ENCODE data around the gene ZNF324B.
"Not testable (repeated sequence)": the region's sequence is repeated elsewhere in the genome, so short reads cannot be mapped to it uniquely, and the experiment has no call there.

Gene ZNF324B

DNA sequence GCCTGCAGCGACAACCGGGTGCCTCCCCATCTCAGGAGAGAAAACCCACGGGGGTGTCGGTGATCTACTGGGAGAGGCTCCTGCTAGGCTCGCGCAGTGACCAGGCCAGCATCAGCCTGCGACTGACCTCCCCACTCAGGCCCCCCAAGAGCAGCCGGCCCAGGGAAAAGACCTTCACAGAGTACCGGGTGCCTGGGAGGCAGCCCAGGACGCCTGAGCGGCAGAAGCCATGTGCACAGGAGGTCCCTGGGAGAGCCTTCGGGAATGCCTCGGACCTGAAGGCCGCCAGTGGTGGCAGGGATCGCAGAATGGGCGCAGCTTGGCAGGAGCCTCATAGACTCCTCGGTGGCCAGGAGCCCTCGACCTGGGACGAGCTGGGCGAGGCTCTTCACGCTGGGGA lies 3.9 kb downstream of the ZNF324B start:
- DNase-seq: no peak

DNA sequence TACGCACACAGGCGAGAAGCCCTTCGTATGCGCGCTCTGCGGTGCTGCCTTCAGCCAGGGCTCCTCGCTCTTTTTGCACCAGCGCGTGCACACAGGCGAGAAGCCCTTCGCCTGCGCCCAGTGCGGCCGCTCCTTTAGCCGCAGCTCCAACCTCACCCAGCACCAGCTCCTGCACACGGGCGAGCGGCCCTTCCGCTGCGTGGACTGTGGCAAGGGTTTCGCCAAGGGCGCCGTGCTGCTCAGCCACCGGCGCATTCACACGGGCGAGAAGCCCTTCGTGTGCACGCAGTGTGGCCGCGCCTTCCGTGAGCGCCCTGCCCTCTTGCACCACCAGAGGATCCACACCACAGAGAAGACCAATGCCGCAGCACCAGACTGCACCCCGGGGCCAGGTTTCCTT lies 4.7 kb downstream of the ZNF324B start:
- no peak for DNase-seq

DNA sequence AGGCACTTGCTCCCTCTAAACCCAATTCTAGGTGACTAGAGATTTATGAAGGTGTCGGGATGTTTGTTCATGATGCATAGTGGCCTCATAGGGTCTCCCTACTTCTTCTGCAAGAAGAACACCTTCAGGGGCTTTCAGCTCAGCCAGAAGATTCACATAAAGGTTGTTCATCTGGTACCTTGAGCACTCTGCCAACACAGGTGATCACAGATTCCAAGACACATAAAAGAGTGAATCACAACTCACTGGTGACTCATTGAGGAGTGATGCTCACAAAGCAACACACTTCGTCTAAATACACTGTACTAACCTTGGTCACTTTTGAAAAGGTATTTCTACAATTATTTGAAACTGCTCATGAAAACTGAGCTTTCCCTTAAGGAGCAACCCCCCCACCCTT lies 8.6 kb downstream of the ZNF324B start:
- no peak for DNase-seq

DNA sequence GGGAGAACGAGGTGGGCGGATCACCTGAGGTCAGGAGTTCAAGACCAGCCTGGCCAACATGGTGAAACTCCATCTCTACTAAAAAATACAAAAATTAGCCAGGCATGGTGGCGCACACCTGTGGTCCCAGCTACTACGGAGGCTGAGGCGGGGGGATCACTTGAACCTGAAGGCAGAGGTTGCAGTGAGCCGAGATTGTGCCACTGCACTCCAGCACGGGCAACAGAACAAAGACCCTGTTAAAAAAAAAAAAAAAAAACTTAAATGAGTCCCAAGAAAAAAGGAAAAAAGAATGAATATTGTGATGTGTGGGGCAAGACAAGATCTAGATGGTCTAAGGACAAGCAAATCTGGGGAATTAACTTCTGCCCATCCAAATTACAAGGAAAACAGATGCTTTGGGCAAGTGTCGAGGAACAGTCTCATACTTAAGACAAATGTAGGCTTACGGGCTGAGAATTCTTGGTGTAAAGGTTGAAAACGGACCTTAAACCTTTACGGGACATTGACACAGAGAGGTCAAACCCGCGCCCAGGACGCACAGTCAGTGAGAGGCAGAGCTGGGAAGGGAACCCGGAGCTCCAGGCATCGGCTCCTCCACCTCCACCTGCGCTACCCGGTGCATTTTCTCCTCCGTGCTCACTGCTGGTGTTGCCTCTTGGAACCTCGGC lies 14.8 kb downstream of the ZNF324B start:
- no peak for DNase-seq

DNA sequence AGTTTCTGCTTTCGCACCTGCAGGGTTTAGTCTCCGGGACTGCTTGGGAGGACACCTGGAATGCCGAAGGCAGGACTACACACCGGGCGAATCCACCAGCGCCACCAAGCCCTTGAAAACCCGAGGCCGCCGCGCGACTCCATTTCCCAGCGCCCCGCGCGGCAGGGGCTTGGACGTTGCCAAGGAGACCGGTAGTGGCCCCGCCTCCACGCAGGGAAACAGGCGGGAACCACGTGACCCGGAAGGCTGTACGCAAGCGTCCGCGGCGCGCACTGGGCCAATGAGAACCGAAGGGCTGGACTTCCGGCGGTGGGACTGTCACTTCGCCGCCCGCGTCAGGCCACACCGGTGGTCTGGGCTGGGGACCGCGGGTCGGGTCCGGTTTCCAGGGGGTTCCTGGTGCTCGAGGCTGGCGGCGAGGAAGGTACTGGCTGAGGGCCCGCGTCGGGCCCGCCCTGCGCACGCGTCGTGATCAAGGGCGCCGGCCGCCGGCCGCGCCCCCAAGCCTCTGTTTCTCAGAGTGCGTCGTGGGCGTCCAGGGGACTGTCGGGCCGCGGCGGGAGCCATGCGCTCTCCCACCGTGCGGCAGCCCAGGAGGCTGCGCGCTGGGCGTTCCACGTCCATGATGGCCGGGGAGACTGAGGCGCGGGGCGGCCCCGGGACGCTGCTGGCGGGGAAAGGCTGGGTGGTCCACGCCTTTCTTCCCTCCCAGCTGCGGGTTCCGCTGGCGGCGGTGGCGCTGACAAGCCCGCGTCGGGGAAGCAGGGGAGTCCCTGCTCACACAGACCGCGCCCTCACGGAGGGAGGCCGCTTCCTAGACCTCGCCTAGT lies 15.6 kb downstream of the ZNF324B start, which contains the start of gene ZNF324:
ZNF324 (plus strand) TSS at position 321 of the 830 bp plus-strand sequence. CDS start 2,106 bp downstream, outside the sequence.
- DNase-seq: peak; percentile 95

DNA sequence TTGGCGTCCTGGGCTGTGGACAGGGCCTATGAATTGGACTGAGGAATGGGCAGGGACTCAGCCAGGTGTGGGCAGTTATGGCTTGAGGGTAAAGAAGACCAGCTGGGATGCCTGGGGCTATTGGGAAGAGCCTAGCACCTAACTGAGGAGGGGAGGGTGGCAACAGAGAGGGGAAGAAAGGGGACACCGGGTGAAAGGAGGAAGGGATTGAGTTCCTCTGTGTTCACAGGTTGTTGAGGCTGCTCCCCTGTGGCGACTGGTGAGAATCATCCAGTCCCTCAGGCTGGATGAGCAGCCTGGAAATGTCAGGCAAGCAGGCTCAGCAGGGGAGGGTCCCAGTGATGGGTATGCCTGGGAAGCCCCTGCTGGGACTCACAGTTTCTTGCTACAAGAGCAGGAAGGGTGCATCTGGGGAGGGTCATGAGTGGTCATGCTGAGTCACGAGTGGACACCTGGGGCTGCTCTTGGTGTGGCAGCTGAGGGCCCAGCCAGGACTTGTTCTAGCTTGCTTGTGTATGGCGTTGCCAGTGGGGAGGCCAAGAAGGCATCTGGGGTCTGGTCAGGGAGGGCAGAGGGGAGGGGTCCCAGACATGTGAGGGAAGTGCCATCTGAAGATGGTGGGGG lies 16.9 kb downstream of the ZNF324B start:
- DNase-seq: no peak

DNA sequence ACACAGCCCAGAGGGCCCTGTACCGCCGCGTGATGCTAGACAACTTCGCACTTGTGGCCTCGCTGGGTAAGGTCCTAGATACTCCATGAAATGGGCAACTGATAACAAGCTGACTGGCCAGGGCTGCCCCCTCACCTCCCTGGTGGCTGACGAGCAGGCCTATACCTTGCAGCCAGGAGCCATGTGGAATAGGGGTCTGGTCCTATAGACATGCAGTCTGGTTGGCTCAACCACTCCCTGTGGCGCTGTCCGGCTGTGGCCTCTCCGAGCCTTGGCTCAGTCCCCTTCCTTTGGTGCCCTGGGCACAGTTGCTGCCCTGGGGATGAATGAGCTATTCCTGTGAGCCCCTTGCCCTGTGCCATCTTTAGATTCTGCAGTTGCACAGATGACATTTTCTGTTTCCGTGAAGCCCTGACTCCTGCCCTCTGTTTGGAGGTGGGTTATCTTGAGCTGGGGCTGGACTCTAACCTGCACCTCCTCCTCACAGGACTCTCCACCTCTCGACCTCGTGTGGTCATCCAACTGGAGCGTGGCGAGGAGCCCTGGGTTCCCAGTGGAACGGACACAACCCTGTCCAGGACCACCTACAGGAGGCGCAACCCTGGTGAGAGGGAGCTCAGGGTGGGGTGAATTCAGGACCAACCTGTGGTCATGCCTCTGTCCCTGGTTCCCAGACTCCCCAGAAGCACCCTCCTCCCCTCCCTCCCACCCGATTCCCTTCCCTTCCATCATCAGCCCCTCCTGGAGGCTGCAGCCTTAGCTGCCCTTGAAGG lies 18.0 kb downstream of the ZNF324B start:
- DNase-seq: no peak

DNA sequence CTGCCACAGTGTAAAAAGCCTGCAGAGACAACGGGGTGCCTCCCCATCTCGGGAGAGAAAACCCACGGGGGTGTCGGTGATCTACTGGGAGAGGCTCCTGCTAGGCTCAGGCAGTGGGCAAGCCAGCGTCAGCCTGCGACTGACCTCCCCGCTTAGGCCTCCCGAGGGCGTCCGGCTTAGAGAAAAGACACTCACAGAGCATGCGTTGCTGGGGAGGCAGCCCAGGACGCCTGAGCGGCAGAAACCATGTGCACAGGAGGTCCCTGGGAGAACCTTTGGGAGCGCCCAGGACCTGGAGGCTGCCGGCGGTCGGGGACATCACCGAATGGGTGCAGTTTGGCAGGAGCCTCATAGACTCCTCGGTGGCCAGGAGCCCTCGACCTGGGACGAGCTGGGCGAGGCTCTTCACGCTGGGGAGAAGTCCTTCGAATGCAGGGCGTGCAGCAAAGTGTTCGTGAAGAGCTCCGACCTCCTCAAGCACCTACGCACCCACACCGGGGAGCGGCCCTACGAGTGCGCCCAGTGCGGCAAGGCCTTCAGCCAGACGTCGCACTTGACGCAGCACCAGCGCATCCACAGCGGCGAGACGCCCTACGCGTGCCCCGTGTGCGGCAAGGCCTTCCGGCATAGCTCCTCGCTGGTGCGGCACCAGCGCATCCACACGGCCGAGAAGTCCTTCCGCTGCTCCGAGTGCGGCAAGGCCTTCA lies 19.6 kb downstream of the ZNF324B start:
- not testable (repeated sequence) for DNase-seq

DNA sequence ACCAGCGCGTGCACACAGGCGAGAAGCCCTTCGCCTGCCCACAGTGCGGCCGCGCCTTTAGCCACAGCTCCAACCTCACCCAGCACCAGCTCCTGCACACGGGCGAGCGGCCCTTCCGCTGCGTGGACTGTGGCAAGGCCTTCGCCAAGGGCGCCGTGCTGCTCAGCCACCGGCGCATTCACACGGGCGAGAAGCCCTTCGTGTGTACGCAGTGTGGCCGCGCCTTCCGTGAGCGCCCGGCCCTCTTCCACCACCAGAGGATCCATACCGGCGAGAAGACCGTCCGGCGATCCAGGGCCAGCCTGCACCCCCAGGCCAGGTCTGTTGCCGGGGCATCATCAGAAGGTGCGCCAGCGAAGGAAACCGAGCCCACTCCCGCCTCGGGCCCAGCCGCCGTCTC lies 20.3 kb downstream of the ZNF324B start:
- DNase-seq: no peak

DNA sequence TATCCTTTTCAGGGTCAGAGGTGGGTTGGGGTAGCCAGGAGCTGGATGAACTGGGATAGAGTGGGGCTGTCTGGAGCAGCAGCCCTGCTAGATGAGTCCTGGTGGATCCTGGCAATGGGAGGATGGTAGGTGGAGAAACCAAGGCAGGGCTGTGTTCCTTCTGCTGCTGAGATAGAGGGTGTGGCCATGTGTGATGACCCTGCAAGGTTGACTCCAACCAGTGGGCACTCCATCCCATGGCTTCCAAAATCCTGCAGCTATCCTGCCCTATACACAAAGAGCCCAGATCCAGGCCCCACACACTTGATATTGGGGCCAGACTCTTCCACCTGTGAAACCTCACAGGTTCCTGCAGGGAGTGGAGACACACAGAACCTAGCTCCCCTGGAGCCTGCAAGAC lies 22.4 kb downstream of the ZNF324B start:
- no peak for DNase-seq

DNA sequence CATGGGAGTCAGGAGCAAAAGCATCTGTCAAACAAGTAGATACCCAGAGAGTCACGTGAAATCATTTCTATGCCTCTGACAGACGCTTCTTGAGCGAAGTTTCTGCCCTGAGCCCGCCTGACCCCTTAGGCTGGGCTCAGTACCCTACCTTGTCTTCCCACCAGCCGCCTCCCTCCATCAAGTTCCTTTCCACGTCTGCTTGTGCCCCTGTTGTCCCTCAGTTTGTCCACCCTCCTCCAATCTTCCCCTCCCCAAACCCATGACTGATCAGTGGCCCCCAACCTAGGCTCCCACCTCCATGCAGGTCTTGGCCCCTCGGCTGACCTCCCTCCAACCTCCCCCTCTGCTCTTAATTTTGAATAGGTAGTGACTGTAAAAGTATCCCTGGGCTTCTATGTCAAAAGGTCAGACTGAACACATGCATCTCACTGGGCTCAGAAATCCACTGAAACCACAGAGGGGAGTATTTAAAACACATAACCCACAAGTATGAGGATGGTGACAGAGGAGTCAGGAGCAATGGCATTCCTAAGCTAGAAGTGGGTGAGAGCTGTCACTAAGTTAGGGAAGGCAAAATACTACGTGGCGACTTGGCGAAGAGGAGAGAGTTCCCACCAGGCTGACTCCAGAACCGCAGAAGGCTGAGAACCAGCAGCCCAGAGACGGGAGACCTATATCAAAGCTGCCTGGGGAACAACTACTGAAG lies 23.0 kb downstream of the ZNF324B start:
- no peak for DNase-seq

DNA sequence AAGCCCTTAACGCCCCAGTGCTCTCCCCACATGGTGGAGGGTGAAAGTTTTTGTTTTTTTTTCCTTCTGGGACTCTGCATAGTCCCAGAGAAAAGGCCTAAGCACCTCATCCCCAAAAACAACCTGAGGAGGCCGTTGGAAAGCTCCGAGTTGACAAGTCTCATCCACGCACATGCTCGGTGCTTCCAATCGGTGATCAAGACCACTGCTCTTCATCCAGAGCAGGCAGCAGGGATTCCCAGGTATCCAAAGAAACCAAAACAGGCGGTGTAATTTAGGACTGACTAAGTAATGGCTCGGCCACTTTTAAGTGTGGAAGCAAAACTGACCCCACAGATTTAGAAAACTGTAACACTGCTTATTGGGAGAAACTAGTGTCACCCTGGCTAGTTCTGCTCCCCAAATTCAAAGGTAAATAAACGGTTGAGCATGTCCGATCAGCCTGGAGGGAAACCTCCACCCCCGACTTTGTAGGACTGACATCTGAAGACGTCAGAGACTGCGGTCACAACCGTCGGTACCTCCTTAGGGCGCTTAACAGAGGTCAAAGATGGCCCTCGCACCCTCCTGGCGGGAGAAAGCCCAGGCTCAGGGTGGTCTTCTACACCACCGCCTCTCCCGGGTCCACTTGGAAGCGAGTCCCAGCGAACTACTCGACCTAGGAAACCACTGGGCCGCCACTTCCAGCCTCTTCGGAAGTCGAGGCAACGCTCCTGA lies 23.7 kb downstream of the ZNF324B start:
- DNase-seq: no peak

DNA sequence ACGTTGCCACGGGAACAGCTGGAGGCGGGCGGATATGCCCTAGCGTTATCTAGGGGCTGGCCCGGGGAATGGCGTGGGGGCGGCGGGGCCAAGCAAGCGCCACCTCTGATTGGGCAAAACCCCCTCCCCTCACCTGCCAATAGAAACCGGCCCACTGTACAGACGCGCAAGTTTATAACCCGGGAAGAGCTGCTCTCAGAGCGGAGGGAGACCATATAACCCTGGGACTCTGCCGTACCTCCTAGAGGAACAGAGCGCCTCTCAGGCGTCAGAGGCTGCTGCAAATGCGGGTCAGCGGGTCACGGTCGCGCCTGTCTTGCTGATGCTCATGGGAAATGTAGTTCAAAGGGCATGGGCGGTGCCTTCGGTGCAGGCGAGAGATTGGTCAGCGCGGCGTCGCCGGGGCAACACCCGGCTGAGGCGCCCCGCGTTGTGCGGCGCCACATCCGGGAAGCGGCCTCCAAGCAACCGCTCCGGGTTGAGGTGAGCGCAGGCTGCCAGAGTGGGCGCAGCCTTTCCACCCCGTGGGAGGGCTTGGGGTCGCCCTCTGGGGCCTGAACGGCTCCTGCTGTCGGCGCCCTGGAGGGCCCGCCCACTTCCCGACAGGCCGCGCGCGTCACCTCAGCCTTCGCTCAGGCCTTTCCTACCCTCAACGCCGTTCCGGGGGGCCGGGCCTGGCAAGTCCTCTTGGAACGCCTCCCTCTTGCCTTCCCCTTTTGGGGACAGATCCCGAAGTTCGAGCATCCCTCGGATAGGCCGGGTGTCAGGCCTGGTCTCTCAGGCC lies 24.5 kb downstream of the ZNF324B start, which contains the start of gene ZNF446:
ZNF446 (plus strand) TSS at position 639 of the 784 bp plus-strand sequence. CDS start 867 bp downstream, outside the sequence.
- DNase-seq: peak; percentile 94

DNA sequence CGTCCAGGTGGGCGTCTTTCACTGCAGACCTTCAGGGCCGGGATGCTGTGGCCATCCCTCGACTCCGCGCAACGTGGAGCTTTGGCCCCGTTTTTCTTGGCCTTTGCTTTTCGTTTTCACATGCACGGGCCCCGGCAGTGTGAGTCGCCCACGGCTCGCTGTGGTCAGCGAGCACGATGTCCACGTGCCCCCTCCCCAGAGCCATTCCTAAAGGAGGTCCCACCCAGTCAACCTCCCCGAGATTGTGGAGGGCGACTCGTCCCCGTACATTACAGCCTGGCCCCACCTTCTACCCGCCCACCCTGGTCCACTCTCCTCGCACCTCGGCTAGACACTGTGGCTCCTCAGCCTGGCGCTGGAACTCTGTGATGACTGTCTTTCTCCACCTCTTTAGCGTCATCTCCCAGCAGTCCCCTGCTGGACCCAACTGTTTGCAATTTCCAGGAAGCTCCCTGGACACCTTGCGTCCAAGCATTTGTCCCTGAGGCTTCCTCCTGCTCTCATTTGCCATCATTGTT lies 25.1 kb downstream of the ZNF324B start:
- no peak for DNase-seq

DNA sequence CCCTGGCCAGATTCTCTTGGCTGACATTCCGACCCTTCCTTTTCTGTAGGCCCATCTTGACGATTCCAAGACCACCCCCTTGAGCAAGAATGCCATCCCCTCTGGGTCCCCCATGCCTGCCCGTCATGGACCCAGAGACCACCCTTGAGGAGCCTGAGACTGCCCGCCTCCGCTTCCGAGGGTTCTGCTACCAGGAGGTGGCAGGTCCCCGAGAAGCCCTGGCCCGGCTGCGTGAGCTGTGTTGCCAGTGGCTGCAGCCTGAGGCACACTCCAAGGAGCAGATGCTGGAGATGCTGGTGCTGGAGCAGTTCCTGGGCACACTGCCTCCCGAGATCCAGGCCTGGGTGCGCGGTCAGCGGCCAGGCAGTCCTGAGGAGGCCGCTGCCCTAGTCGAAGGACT lies 25.7 kb downstream of the ZNF324B start:
- DNase-seq: no peak

DNA sequence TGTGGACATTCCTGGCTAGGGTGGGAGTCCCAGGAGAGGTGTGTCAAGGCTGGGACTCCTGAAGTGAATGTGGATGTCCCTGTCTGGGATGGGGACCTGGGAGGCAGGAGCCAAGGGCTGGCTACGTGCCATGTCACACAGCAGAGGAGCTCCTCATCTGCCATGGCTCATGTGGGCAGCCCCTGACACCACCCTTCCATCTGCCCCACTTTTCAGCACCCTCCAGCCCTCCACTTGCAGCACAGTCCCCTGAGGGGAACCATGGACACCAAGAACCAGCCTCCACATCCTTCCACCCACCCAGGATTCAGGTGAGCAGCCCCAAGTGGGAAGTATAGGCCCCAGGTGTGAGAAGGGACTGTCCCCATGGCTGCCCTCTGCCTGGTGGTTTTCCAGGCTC lies 26.4 kb downstream of the ZNF324B start:
- no peak for DNase-seq

DNA sequence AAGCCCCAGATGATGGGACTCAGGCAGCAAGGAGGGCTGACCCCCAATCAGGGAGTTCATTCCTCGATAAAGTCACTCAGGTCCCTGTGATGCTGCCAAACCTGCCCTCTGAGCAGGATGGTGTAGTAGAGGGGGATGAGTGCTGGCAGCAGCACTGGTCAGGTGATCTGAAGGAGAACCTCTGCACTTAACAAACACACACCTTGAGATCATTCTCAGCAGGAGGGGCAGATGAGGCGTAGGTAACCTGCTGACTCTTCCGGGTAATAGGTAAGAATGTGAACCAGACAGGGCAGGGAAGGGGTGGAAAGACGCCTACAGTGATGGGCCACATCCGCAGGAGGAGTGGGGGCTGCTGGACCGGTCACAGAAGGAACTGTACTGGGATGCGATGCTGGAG lies 27.9 kb downstream of the ZNF324B start:
- DNase-seq: no peak

DNA sequence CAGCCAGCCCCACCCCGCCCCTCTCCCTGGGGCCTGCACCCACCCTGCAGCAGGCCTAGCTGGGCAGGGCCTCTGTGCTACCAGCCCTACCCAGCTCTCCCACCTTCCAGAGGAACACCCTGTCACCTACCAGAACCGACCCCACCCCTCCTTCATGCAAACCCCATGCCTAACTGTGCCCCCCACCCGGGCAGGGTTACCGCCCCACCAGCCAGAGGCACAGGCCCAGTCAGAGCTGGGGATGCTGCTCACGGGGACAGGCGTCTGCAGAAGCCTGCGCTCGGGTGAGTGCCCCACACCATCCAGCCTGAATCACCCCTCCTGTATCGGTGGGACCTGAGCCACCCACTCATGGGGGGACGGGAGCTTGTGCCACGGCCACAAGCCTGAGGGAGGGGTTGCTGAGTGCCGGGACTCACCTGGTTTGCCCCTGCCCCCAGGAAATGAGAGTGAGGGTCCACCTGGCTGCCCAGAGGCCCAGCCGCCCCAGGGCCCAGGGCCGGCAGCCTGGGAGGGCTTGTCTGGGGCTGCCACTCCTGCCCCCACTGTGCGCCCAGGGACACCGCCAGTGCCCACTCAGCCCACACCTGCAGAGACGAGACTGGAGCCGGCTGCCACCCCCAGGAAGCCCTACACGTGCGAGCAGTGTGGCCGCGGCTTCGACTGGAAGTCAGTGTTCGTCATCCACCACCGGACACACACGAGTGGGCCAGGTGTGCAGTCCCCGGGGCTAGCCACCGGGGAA lies 28.5 kb downstream of the ZNF324B start:
- DNase-seq: no peak

DNA sequence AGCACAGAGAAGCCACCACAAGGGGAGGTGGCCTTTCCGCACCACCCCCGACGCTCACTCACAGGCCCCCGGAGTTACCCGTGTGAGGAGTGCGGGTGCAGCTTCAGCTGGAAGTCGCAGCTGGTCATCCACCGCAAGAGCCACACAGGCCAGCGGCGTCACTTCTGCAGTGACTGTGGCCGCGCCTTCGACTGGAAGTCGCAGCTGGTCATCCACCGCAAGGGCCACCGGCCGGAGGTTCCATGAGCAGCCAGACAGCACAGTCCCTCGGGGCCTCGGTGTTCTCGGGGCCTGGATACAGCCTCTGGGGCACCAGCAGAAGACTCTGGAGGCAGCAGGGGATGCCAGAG lies 29.0 kb downstream of the ZNF324B start:
- no peak for DNase-seq
